ENCODE measurements around the gene ADGRL1.

- no peak for TF ChIP-seq EZH2 (IDR thresholded peaks at IDR 0.05; ENCODE audit: low read length, unreplicated experiment)
- no peak for TF ChIP-seq CTCF (conservative IDR thresholded peaks at IDR 0.05; ENCODE audit: low read depth, low read length)
Measured at GRCh38 chr19:14138576-14139265, 67.2 kb downstream of the ADGRL1 start.
